ENCODE data around the gene LRRC4C. TPM values are rescaled to one million over a fixed set of nuclear protein-coding genes. Genes with fewer than 3 reads are reported as not detected.

The LRRC4C gene
- polyA plus RNA-seq, 1 donor from 2014 or later, result 24.3 TPM

- Histone ChIP-seq H3F3A (ENCODE audit: insufficient read depth, low read length, poor library complexity, severe bottlenecking) (no peaks in the 10 kb centered on the region), H3K27ac (ENCODE audit: low read length) (no peak overlapping the region), H3K79me2 (replicated peaks; ENCODE audit: insufficient read depth, low read length) (no peaks in the 10 kb centered on the region)
Measured at GRCh38 chr11:40236526-40236925, 1222.9 kb downstream of the LRRC4C start.

GRCh38 chr11:40235841-40236240 lies 1223.6 kb downstream of the LRRC4C start:
- Histone ChIP-seq H3K4me2 (ENCODE audit: low read length) (no peak overlapping the region), H3K79me2 (replicated peaks; ENCODE audit: insufficient read depth, low read length) (no peaks in the 10 kb centered on the region), H4K20me1 (ENCODE audit: insufficient read depth) (no peaks in the 10 kb centered on the region), H3K9me3 (ENCODE audit: low read length) (no peaks in the 10 kb centered on the region), H3K9me2 (ENCODE audit: insufficient read depth, low read length) (no peaks in the 10 kb centered on the region), H3K27ac (ENCODE audit: low read length) (no peak overlapping the region), H3K4me3 (ENCODE audit: low read length) (no peak overlapping the region), H3K9ac (ENCODE audit: low read length) (no peak overlapping the region), H3F3A (ENCODE audit: insufficient read depth, low read length, poor library complexity, severe bottlenecking) (no peaks in the 10 kb centered on the region), H2AFZ (ENCODE audit: low read depth, low read length) (no peak overlapping the region), H3K36me3 (ENCODE audit: insufficient read depth, low read length) (no peaks in the 10 kb centered on the region), H3K27me3 (ENCODE audit: insufficient read depth, low read depth, low read length) (no peaks in the 10 kb centered on the region)
- TF ChIP-seq CTCF (IDR thresholded peaks at IDR 0.05; ENCODE audit: poor library complexity, severe bottlenecking) (no peak), TAF1 (IDR thresholded peaks at IDR 0.05; ENCODE audit: low read depth) (no peak), REST (IDR thresholded peaks at IDR 0.05; ENCODE audit: borderline replicate concordance) (no peak), MXI1 (conservative IDR thresholded peaks at IDR 0.05; ENCODE audit: poor library complexity, severe bottlenecking) (no peak), EZH2 (IDR thresholded peaks at IDR 0.05; ENCODE audit: borderline replicate concordance, insufficient read depth, low read length, poor library complexity, severe bottlenecking) (no peak), EP300 (conservative IDR thresholded peaks at IDR 0.05; ENCODE audit: poor library complexity, severe bottlenecking) (no peak)

More at GRCh38 chr11:40236526-40236925, 1222.9 kb downstream of the LRRC4C start:
- Histone ChIP-seq H3K36me3 (ENCODE audit: insufficient read depth, low read length) (no peaks in the 10 kb centered on the region), H3K4me2 (ENCODE audit: low read length) (no peak overlapping the region), H3K27me3 (ENCODE audit: insufficient read depth, low read depth, low read length) (no peaks in the 10 kb centered on the region), H3K9me2 (ENCODE audit: insufficient read depth, low read length) (no peaks in the 10 kb centered on the region), H3K9me3 (ENCODE audit: low read length) (no peaks in the 10 kb centered on the region), H3K4me3 (ENCODE audit: low read length) (no peak overlapping the region), H4K20me1 (ENCODE audit: insufficient read depth) (no peaks in the 10 kb centered on the region), H2AFZ (ENCODE audit: low read depth, low read length) (no peak overlapping the region), H3K9ac (ENCODE audit: low read length) (no peak overlapping the region)
- TF ChIP-seq REST (IDR thresholded peaks at IDR 0.05; ENCODE audit: borderline replicate concordance) (no peak), EZH2 (IDR thresholded peaks at IDR 0.05; ENCODE audit: borderline replicate concordance, insufficient read depth, low read length, poor library complexity, severe bottlenecking) (no peak), POLR2AphosphoS5 (IDR thresholded peaks at IDR 0.05) (no peak), EP300 (conservative IDR thresholded peaks at IDR 0.05; ENCODE audit: poor library complexity, severe bottlenecking) (no peak), RAD21 (conservative IDR thresholded peaks at IDR 0.05) (no peak), SMC3 (conservative IDR thresholded peaks at IDR 0.05; ENCODE audit: poor library complexity) (no peak), TAF1 (IDR thresholded peaks at IDR 0.05; ENCODE audit: low read depth) (no peak), MXI1 (conservative IDR thresholded peaks at IDR 0.05; ENCODE audit: poor library complexity, severe bottlenecking) (no peak), CTCF (IDR thresholded peaks at IDR 0.05; ENCODE audit: poor library complexity, severe bottlenecking) (no peak)

All from neural cell (in vitro differentiated cells).